Left renal cortex interstitium (tissue), 4 donors: Measurements from ENCODE around the gene TYR. TPM values are rescaled to one million over a fixed set of nuclear protein-coding genes. Genes with fewer than 3 reads are reported as not detected.
"Not testable (repeated sequence)": the region's sequence is repeated elsewhere in the genome, so short reads cannot be mapped to it uniquely, and the experiment has no call there.

ENCODE experiments used
- DNase-seq, 4 donors: peaks; one replicate each; pipeline ENCODE4 v3.0.0-alpha.2; 2013; ENCODE audit warnings: low read depth in 4 of 4, low spot score in 2 of 4, missing footprints in 1 of 4
- polyA plus RNA-seq, 4 donors: library from polyadenylated mRNA; unstranded; fragments of 120-200 nt; gene quantifications; one replicate each; pipeline ENCODE4 v1.2.1, GENCODE V29; 2013; ENCODE audit not compliant: insufficient read length in 4 of 4

The TYR gene
- polyA plus RNA-seq, 4 donors, result 0.17 to 0.33 (median 0.27) TPM; not detected in 1

DNA sequence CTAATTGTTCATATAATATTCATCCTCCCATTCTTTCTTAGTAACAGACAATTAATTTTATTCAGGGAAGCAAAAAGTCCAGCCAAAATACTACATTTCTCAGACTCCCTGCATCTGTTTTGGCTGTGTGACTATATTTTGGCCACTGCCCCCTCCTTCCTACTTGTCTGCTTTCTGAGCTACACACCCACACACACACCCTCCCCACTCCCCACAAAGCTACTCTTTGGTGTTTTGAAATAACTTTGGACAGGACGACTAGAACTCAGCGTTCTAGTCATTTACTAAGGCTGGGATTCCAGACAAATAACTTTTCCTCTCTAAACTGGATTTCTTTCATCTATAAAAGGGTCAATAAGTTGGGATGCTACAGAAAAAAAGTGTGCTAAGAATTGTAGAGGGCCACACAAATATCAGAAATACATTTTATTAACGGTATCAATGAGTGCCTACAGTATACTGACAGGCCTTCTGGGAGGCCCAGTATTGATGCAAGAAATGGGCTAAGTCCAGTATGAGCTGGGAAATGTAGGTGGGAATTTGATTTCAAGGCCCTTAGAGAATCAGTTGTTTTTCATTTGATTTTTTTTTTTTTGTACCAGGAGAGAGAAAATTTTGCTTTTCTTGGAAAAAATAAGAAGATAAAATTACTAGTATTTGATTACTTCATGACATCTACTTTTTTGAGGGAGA, 165.4 kb downstream of the TYR start:
- DNase-seq, result not testable (repeated sequence)

Other genes with a start within 250 kb of the TYR start
- gene GRM5, start 111.9 kb upstream of the TYR start, polyA plus RNA-seq, result under 1 TPM; 0.25 to 0.30 (median 0.27) TPM